DMS53 (cell line): ENCODE results near the gene CEP68.
A peak's percentile ranks its signal among the peaks of the same experiment; 100 is the strongest.
"Not testable (repeated sequence)": the region's sequence is repeated elsewhere in the genome, so short reads cannot be mapped to it uniquely, and the experiment has no call there.

Experiments
- DNase-seq: peaks from one replicate; lab custom pipeline; 2025; lab: John Stamatoyannopoulos, UW

Gene CEP68

GRCh38 chr2:65129826-65130663 is 73.8 kb downstream of the CEP68 start, which contains the start of gene RAB1A:
Gene RAB1A, minus strand, starts transcription at chr2:65130106. Its CDS starts 191 bp downstream, at chr2:65129915.
- peak; percentile 100 for DNase-seq

- DNase-seq = peak; percentile 93
These were observed 74.5 kb downstream of the CEP68 start for GRCh38 chr2:65130664-65131175.

- DNase-seq = not testable (repeated sequence)
These were observed 76.7 kb downstream of the CEP68 start for GRCh38 chr2:65132930-65133329.

GRCh38 chr2:65133626-65134025 is 77.4 kb downstream of the CEP68 start:
- no peak for DNase-seq

- no peak for DNase-seq
These were observed 77.9 kb downstream of the CEP68 start for GRCh38 chr2:65134158-65134557.

GRCh38 chr2:65136253-65136652 is 80.0 kb downstream of the CEP68 start:
- DNase-seq = no peak
